Embryonic facial prominence (tissue), 1 donor: Measurements from ENCODE around the gene TEX11.
"Not testable (repeated sequence)": the region's sequence is repeated elsewhere in the genome, so short reads cannot be mapped to it uniquely, and the experiment has no call there.

ENCODE experiments used
- DNase-seq: peaks from one replicate; pipeline ENCODE4 v3.0.0-alpha.2; 2016; ENCODE audit errors: extremely low spot score

Gene TEX11

GRCh38 chrX:70755850-70756249 is 152.7 kb downstream of the TEX11 start:
- DNase-seq = no peak

GRCh38 chrX:70754169-70754848 is 154.2 kb downstream of the TEX11 start:
- no peak for DNase-seq

- DNase-seq = not testable (repeated sequence)
Measured at GRCh38 chrX:70733774-70734173, 174.7 kb downstream of the TEX11 start.

- DNase-seq = not testable (repeated sequence)
Measured at GRCh38 chrX:70727961-70728360, 180.6 kb downstream of the TEX11 start.

GRCh38 chrX:70720721-70721120 is 187.8 kb downstream of the TEX11 start:
- DNase-seq = no peak

GRCh38 chrX:70711336-70711735 is 197.2 kb downstream of the TEX11 start:
- DNase-seq = not testable (repeated sequence)

GRCh38 chrX:70694339-70695122 is 214.0 kb downstream of the TEX11 start:
- no peak for DNase-seq

GRCh38 chrX:70679455-70679854 is 229.1 kb downstream of the TEX11 start:
- DNase-seq = not testable (repeated sequence)

- DNase-seq = no peak
Measured at GRCh38 chrX:70675284-70675683, 233.2 kb downstream of the TEX11 start.

- DNase-seq = no peak
Measured at GRCh38 chrX:70672326-70672725, 236.2 kb downstream of the TEX11 start.

GRCh38 chrX:70669120-70669519 is 239.4 kb downstream of the TEX11 start:
- DNase-seq = no peak

- DNase-seq = no peak
Measured at GRCh38 chrX:70664726-70665125, 243.8 kb downstream of the TEX11 start.

- DNase-seq = not testable (repeated sequence)
Measured at GRCh38 chrX:70661124-70661523, 247.4 kb downstream of the TEX11 start.

- DNase-seq = not testable (repeated sequence)
Measured at GRCh38 chrX:70657546-70657945, 251.0 kb downstream of the TEX11 start.

GRCh38 chrX:70656304-70656703 is 252.2 kb downstream of the TEX11 start:
- no peak for DNase-seq

GRCh38 chrX:70647910-70648309 is 260.6 kb downstream of the TEX11 start:
- DNase-seq = not testable (repeated sequence)

GRCh38 chrX:70636218-70636617 is 272.3 kb downstream of the TEX11 start:
- DNase-seq = no peak

- no peak for DNase-seq
Measured at GRCh38 chrX:70635669-70636068, 272.8 kb downstream of the TEX11 start.

GRCh38 chrX:70635227-70635626 is 273.3 kb downstream of the TEX11 start:
- no peak for DNase-seq

- no peak for DNase-seq
Measured at GRCh38 chrX:70621743-70622142, 286.8 kb downstream of the TEX11 start.

GRCh38 chrX:70618467-70618866 is 290.0 kb downstream of the TEX11 start:
- no peak for DNase-seq

GRCh38 chrX:70613295-70613694 is 295.2 kb downstream of the TEX11 start:
- DNase-seq = no peak

- no peak for DNase-seq
Measured at GRCh38 chrX:70605352-70605751, 303.2 kb downstream of the TEX11 start.
